ENCODE results near the gene AP1G2. TPM values are rescaled to one million over a fixed set of nuclear protein-coding genes. Genes with fewer than 3 reads are reported as not detected.

Gene AP1G2
- total RNA-seq, 1 donor from 2014 or later = 128 TPM

DNA sequence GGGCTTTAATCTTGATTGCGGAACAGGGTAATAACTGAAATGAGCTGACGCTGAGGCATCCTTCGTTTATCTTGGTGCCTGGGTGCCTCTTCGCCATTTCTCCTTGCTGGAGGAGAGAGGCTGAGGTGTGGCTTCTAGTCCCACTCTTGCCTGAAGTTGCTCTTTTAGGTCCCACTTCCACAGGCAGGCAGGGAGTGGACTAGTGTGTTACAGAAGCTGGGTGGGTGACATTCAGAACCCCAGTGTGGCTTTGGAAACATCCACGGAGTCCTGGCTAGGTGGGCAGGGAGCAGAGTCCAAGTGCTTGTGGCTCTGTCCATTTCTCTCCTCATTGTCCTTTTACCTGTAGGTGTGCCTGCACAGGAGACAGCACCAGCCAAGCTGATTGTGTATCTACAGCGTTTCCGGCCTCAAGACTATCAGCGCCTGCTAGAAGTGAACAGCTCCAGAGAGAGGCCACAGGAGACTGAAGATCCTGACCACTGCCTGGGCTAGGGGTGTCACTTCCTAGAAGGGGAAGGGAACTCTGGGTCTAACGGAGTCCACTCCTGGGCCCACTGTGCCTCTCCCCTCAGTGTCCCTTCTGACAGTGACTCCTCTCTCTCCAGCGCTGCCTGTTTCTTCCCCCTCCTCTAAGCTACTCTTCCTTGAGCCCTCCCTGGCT, 9.1 kb downstream of the AP1G2 start:
- no peak overlapping the region for H3K27ac ChIP-seq
- no peaks in the 10 kb centered on the region for H3K9me3 ChIP-seq
- peaks cover 44% of the 10 kb centered on the region for H3K36me3 ChIP-seq
- H3K4me3 ChIP-seq = no peak overlapping the region
- H3K27me3 ChIP-seq = no peaks in the 10 kb centered on the region
- peaks cover 19% of the 10 kb centered on the region for H3K4me1 ChIP-seq
- TF ChIP-seq, protein P1, sequence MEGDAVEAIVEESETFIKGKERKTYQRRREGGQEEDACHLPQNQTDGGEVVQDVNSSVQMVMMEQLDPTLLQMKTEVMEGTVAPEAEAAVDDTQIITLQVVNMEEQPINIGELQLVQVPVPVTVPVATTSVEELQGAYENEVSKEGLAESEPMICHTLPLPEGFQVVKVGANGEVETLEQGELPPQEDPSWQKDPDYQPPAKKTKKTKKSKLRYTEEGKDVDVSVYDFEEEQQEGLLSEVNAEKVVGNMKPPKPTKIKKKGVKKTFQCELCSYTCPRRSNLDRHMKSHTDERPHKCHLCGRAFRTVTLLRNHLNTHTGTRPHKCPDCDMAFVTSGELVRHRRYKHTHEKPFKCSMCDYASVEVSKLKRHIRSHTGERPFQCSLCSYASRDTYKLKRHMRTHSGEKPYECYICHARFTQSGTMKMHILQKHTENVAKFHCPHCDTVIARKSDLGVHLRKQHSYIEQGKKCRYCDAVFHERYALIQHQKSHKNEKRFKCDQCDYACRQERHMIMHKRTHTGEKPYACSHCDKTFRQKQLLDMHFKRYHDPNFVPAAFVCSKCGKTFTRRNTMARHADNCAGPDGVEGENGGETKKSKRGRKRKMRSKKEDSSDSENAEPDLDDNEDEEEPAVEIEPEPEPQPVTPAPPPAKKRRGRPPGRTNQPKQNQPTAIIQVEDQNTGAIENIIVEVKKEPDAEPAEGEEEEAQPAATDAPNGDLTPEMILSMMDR (IDR thresholded peaks at IDR 0.05) = no peak
- intact Hi-C loops (cut with DNase I) = no loop called here
- ATAC-seq (no peak), DNase-seq (no peak)

DNA sequence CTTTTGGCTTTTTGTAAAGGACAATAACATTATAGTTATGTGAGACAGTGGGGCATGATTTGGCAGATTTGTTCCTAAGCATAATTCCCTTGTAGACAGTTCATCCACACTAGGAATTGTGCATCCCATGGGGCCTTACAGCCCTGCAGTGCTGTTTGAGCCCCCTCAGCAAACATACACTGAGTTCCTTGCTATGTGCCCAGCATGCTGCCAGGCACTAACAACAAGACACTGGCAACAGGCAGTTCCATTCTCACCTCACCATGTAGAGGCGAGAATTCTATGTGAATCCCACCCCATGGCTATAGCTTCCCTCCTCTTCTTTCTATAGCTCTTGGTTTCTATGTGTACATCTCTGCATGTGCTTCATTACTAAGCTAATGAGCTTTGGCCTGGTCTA, 9.6 kb downstream of the AP1G2 start:
- ATAC-seq (no peak), DNase-seq (no peak)
- Histone ChIP-seq H3K36me3 (peaks cover 39% of the 10 kb centered on the region), H3K27me3 (no peaks in the 10 kb centered on the region), H3K4me1 (peaks cover 19% of the 10 kb centered on the region), H3K4me3 (no peak overlapping the region), H3K27ac (no peak overlapping the region), H3K9me3 (no peaks in the 10 kb centered on the region)
- TF ChIP-seq, protein P1 (IDR thresholded peaks at IDR 0.05) = no peak
- intact Hi-C loops (cut with DNase I) = no loop called here

DNA sequence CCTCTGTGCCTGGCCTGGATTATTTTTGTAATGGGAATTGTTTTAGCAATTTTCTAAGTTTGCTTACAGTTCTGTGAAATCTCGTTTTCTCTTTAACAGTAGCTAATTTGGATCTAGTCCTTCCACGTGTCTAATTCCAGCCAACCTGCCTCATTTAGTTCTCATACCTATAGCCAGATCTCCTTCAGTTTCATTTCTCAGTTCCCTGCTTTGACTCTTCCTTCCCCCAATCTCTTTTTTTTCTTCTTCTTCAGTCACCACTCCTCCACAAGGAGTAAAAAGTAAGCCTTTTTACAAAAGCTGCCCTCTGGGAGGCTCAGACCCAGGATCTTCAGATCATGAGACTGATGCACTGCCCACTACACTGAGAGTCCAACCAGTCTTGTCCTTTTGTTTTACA, 10.1 kb downstream of the AP1G2 start:
- H3K9me3 ChIP-seq = no peaks in the 10 kb centered on the region
- TF ChIP-seq, protein P1 (IDR thresholded peaks at IDR 0.05) = no peak
- ATAC-seq (no peak), DNase-seq (no peak)
- H3K4me1 ChIP-seq = peaks cover 19% of the 10 kb centered on the region
- intact Hi-C loops (cut with DNase I) = no loop called here
- no peak overlapping the region for H3K4me3 ChIP-seq
- H3K36me3 ChIP-seq = peaks cover 36% of the 10 kb centered on the region
- no peak overlapping the region for H3K27ac ChIP-seq
- H3K27me3 ChIP-seq = no peaks in the 10 kb centered on the region

DNA sequence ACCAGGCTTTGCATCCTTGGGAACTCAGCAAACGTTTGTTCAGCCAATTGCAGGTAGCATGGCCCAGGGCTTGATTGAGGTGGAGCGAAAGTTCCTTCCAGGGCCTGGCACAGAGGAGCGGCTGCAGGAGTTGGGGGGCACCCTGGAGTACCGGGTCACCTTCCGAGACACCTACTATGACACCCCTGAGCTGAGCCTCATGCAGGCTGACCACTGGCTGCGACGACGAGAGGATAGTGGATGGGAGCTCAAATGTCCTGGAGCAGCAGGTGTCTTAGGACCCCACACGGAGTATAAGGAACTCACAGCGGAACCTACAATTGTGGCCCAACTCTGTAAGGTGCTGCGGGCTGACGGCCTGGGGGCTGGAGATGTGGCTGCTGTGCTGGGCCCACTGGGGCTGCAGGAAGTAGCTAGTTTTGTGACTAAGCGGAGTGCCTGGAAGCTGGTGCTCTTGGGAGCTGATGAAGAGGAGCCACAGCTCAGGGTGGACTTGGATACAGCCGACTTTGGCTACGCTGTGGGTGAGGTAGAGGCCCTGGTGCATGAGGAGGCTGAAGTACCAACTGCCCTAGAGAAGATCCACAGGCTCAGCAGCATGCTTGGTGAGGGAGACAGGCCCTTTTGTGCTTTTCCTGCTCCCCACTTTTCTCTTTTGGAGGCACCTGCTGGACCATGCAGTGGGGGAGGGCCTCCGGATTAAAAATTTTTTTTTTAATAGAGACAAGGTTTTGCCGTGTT, 10.7 kb downstream of the AP1G2 start:
- ATAC-seq (no peak), DNase-seq (no peak)
- peaks cover 29% of the 10 kb centered on the region for H3K36me3 ChIP-seq
- H3K9me3 ChIP-seq = no peaks in the 10 kb centered on the region
- intact Hi-C loops (cut with DNase I) = no loop called here
- H3K27me3 ChIP-seq = no peaks in the 10 kb centered on the region
- H3K4me1 ChIP-seq = peaks cover 17% of the 10 kb centered on the region
- peak overlapping the region; percentile 98 for H3K27ac ChIP-seq
- peak overlapping the region; percentile 81 for H3K4me3 ChIP-seq
- TF ChIP-seq, protein P1 (IDR thresholded peaks at IDR 0.05) = no peak

DNA sequence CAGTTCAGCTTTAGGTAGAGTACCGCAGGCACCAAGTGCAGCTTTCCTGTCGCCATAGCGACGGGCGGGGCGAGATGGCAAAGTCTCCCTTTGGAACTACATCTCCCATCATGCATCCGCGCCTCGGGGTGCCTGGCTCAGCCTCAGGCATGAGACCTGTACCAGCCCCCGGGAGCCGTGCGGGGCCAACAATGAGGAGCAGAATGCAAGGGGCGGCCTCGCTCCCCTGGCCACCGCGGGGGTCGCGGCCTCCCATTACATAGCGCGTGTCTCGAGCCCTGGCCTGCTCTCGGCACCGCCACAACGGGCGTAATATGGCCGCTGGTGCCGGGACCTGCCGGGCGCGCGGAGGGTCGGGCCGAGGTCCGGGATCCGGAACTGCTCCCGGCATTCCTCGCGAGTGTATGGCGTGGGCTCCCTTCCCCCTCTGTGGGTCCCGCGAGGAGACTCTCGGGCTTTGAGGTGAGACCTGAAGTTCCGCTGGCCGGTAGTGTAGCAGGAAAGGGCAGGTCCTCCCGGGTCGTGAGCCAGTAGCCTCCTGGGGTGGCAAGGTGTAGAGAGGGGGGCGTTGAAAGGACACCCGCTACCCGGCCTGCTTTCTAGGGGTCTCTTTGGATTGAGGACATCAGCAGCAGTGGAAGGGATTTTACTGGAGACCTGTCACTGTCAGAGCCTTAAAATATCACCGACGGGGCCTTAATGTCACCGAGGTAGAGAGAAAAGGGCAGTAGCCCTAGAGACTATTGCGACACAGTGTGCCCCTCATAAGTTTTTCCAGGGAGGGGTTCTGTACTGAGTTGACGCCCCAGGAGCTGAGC, 11.5 kb downstream of the AP1G2 start, which contains the start of gene THTPA:
TSS of gene THTPA (plus strand) at position 390 of the 818 bp plus-strand sequence. CDS start 487 bp downstream, outside the sequence.
- peaks cover 22% of the 10 kb centered on the region for H3K36me3 ChIP-seq
- peak; percentile 98 for DNase-seq
- peak; percentile 96 for ATAC-seq
- H3K9me3 ChIP-seq = no peaks in the 10 kb centered on the region
- H3K4me1 ChIP-seq = peaks cover 17% of the 10 kb centered on the region
- TF ChIP-seq, protein P1 (IDR thresholded peaks at IDR 0.05) = no peak
- intact Hi-C loops (cut with DNase I) = no loop called here
- H3K27ac ChIP-seq = peak within 1 kb of the TSS; percentile 98
- peak within 1 kb of the TSS; percentile 81 for H3K4me3 ChIP-seq
- H3K27me3 ChIP-seq = no peaks in the 10 kb centered on the region

Data from upper lobe of right lung (tissue), 1 donor.